ENCODE measurements around the gene PROS1.

GRCh38 chr3:94011233-94011711 is 37.6 kb upstream of the PROS1 start:
- TF ChIP-seq POLR2A (IDR thresholded peaks at IDR 0.05; ENCODE audit: low read length), result no peak
- no peak for TF ChIP-seq GATA1 (IDR thresholded peaks at IDR 0.05; ENCODE audit: low read depth, low read length)
